AG10803 (cell line): ENCODE data around the gene ABCA4.
"Not testable (repeated sequence)": the region's sequence is repeated elsewhere in the genome, so short reads cannot be mapped to it uniquely, and the experiment has no call there.

ENCODE experiments used
- DNase-seq: peaks from one replicate; pipeline ENCODE4 v3.0.0; 2010; ENCODE audit warnings: low read depth
- H3K4me3 ChIP-seq: 2 replicates; pipeline ENCODE4 v1.5.1; 2011; ENCODE audit warnings: mild to moderate bottlenecking, low read length, control low read depth
- TF ChIP-seq, protein P1 (sequence below): conservative IDR thresholded peaks from 2 replicates; pipeline ENCODE4 v1.5.1; 2011; ENCODE audit warnings: mild to moderate bottlenecking, low read length, control low read depth, inconsistent platforms

Gene ABCA4

DNA sequence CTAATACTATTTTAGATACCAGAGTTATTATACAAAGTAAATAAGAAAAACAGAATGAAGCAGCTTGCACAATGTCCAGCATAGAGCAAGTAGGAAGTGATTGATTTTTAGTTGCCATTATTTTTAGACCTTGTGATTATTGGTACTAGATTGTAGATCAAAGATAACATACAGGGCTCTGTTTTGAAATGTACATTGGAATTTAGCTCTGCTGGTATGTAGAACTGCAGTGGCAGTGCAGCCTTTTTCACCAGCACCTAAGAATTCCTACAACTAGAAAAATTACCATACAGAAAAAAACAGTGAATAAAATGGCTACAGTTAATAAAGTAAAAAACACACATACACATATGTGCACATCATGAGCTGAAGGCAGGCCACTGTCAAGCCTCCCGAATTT, 32.2 kb upstream of the ABCA4 start:
- TF ChIP-seq, protein P1, sequence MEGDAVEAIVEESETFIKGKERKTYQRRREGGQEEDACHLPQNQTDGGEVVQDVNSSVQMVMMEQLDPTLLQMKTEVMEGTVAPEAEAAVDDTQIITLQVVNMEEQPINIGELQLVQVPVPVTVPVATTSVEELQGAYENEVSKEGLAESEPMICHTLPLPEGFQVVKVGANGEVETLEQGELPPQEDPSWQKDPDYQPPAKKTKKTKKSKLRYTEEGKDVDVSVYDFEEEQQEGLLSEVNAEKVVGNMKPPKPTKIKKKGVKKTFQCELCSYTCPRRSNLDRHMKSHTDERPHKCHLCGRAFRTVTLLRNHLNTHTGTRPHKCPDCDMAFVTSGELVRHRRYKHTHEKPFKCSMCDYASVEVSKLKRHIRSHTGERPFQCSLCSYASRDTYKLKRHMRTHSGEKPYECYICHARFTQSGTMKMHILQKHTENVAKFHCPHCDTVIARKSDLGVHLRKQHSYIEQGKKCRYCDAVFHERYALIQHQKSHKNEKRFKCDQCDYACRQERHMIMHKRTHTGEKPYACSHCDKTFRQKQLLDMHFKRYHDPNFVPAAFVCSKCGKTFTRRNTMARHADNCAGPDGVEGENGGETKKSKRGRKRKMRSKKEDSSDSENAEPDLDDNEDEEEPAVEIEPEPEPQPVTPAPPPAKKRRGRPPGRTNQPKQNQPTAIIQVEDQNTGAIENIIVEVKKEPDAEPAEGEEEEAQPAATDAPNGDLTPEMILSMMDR = no peak
- no peak overlapping the region for H3K4me3 ChIP-seq
- no peak for DNase-seq

DNA sequence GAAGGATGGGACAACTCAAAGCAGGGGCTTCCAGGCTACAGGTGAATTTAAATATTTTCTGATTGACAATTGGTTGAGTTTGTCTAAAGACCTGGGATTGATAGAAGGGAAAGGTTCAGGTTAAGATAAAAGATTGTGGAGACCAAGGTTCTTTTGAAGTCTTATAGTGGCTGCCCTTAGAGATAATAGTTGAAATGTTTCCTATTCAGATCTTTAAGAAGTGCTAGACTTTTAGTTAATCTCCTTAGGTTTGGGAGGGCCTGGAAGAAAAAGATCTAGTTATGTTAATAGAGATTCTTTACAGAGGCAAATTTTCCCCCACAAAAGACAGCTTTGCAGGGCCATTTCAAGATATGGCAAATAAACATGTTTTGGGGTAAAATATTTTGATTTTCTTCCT, 28.2 kb upstream of the ABCA4 start:
- H3K4me3 ChIP-seq, DNase-seq: not testable (repeated sequence)

DNA sequence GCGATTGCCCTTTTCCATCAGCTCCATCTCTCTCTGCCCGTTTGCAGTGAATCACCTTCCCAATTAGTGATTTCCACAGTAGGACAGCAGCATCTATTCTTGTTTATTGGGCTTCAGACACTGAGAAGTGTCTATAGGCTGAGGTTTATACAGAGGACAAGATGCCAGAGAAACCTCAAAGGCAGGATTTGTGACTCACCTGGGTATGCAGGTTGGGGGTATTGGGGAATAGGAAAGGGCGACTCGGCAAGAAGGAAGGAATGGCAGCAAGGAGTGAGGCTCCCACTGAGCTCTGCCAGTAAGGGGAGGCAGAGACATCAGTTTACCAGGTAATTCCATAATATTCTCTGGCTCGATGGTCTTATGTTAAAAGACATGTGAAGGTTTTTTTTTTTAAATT, 25.3 kb upstream of the ABCA4 start:
- no peak overlapping the region for H3K4me3 ChIP-seq
- TF ChIP-seq, protein P1 = no peak
- DNase-seq = no peak

DNA sequence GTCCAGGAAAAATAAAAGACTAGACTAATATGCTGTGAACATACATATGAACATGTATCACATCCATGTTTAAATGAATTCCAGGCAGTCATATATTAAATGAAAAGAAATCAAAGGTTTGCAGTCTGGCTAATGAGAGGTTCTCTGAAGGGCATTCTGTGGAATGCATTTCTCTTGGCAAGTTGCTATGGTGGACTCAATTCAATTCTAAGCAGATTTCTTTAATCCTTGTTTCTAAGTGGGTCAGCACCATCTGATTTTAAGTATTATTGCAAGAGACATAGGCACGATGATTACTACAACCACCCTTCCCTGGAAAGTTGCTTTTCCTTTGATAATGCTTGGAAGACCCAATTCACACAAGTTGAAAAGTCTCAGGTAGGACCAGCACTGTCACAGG, 23.9 kb upstream of the ABCA4 start:
- TF ChIP-seq, protein P1 = no peak
- peak; percentile 24 for DNase-seq
- no peak overlapping the region for H3K4me3 ChIP-seq

DNA sequence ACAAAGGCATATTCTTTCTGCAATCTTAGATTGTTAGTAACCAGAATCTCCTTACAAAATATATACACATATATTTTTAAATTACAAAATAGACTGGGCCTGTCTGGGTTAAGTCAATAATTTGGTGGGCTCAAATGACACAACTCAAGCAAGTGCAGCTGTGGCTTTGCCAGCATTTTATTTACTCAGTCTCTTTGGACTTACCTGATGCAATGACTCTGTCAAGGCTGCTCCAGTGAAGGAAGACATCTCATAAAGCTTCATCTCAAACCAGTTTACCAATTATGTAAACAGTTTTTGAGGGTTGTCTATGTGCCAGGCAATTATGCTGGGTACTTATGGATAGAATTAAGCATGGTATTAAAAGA, 22.8 kb upstream of the ABCA4 start:
- no peak for DNase-seq
- H3K4me3 ChIP-seq = no peak overlapping the region
- TF ChIP-seq, protein P1 = no peak

DNA sequence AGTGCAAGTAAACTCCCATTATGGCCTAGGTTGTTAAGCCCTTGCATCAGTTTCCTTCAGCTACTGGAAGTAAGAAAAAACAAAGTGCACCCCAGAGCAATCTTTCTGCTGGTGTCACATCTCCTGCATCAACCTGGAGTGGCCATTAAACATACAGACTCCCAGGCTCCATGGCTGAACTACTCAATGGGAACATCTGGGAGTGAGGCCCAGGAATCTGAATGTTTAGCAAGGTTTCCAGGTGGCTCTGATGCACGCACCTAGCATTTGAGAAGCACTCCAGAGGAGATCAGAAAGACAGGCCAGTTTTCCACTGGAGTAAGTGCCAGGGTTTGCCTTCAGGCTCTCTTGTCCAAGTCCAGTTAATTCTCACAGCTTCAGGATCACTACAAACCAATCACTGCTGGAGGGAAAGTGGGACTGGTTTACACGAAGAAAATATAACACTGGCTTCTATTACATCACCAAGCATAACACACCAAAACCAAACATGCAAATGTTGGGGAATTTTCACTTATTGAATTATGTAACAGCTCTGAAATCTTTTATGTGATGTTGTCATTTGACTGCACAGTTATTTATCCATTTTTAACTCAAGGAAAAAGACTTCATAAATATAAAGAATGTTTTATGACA, 22.3 kb upstream of the ABCA4 start:
- peak; percentile 46 for DNase-seq
- TF ChIP-seq, protein P1 = no peak
- no peak overlapping the region for H3K4me3 ChIP-seq

DNA sequence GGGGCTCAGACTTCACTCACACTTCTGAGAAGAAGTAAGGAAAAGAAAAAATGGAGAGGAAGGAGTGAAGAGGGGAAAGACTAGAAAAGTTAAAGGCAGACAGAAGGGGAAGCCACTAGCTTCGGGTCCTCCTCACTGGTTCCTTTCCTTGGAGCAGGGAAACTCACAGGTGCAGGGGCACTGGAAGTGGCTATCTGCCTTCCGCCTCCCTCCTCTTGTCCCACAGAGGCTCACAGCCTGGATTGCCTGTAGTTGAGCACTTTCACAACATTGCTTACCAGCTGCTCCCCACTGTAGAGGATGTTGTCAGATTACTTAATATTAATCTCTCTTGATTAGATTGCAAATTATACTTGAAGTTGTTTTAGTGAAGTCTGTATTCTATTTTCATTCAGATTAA, 21.6 kb upstream of the ABCA4 start:
- no peak overlapping the region for H3K4me3 ChIP-seq
- no peak for DNase-seq
- TF ChIP-seq, protein P1 = no peak

DNA sequence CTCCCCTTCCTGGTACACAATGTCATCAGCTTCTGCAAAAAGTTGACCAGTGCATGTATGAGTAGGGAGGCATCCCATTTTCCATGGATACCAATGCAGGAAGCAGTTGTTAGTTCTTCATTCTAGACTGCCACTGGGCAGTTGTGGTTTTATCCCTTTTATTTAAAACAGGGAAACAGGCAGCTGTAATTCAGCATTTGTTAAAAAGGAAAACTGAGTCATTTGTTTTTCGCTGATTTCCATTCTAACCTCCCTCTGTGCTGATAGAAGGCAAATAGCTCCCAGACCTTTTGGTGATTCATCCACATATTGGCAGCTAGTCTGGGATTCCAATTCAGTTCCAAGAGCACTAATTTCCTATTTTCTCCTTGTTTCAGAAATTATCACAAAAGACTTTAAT, 21.1 kb upstream of the ABCA4 start:
- TF ChIP-seq, protein P1 = no peak
- no peak overlapping the region for H3K4me3 ChIP-seq
- DNase-seq = peak; percentile 69
